Measurements from ENCODE around the gene VAPA. TPM values are rescaled to one million over a fixed set of nuclear protein-coding genes. Genes with fewer than 3 reads are reported as not detected.

Gene VAPA
- total and polyA plus RNA-seq, 10 donors, result 53.1 to 290 (median 181) TPM

DNA sequence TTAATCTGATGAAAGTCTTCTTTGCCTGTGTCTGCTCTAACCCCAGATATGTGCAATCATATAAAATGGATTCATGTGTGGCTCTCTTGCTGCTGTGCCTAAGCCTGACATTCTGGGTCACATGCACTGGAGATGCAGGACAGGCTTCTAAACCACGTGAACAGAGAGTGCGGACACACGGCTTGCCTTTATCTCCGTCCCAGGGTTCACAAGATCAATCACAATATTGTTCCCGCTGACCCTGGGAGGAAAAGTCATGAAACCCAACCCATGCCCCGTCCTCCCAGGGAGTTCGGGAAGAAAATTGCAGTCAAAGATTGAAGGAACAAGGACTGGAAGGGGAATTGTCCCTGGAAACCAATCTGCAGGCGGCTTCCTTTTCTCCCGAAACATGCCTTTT lies 74.8 kb downstream of the VAPA start:
- H3K36me3 ChIP-seq, result no peaks in the 10 kb centered on the region
- no peak for DNase-seq
- peaks cover 0 to 28% (median 9%) of the 10 kb centered on the region in 6 donors for H3K4me1 ChIP-seq
- intact Hi-C loops (cut with DNase I; ENCODE audit: low total_unique reads), result no loop called here
- peaks cover 0 to 15% (median 0%) of the 10 kb centered on the region in 7 donors for H3K27me3 ChIP-seq (replicated peaks in 1 of 7)
- no peak overlapping the region for H3K27ac ChIP-seq
- TF ChIP-seq POLR2A (IDR thresholded peaks at IDR 0.05) (no peak), POLR2AphosphoS5 (IDR thresholded peaks at IDR 0.05) (no peak)
- TF ChIP-seq, protein P1, sequence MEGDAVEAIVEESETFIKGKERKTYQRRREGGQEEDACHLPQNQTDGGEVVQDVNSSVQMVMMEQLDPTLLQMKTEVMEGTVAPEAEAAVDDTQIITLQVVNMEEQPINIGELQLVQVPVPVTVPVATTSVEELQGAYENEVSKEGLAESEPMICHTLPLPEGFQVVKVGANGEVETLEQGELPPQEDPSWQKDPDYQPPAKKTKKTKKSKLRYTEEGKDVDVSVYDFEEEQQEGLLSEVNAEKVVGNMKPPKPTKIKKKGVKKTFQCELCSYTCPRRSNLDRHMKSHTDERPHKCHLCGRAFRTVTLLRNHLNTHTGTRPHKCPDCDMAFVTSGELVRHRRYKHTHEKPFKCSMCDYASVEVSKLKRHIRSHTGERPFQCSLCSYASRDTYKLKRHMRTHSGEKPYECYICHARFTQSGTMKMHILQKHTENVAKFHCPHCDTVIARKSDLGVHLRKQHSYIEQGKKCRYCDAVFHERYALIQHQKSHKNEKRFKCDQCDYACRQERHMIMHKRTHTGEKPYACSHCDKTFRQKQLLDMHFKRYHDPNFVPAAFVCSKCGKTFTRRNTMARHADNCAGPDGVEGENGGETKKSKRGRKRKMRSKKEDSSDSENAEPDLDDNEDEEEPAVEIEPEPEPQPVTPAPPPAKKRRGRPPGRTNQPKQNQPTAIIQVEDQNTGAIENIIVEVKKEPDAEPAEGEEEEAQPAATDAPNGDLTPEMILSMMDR (IDR thresholded peaks at IDR 0.05 in 8 of 11, conservative IDR thresholded peaks at IDR 0.05 in 3 of 11), result no peak
- no peaks in the 10 kb centered on the region for H3K9me3 ChIP-seq
- H3K4me3 ChIP-seq, result no peak overlapping the region
- WGBS, 5 donors, result 66 to 80% (median 75%) methylated on average over 9 of the region's 9 CpGs

DNA sequence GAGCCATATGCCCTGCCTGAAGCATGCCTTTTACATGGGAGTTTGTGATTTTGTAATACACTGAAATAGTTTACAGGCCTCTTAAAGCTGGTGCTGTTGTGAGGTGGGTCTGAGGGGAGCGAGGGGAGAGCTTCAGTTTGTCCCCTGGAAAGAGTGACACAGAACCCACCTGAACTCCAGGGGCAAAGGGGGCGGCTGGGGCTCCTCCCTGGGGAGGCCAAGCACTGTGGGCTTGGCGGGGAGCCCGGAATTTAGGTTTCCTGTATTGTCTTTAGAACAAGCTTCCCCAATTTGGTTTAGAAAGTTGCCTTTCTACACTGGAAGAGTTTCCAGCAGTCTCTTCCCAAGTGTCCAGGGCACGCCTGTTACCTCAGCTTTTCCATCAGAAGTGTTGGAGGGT lies 75.7 kb downstream of the VAPA start:
- Histone ChIP-seq H3K27ac (no peak overlapping the region), H3K9me3 (no peaks in the 10 kb centered on the region), H3K4me1 (peaks cover 0 to 28% (median 9%) of the 10 kb centered on the region in 6 donors), H3K4me3 (no peak overlapping the region), H3K27me3 (replicated peaks in 1 of 7) (peaks cover 0 to 15% (median 0%) of the 10 kb centered on the region in 7 donors), H3K36me3 (no peaks in the 10 kb centered on the region)
- 4 to 21% (median 15%) methylated on average over 5 of the region's 5 CpGs for WGBS, 5 donors
- TF ChIP-seq, protein P1 (IDR thresholded peaks at IDR 0.05 in 8 of 11, conservative IDR thresholded peaks at IDR 0.05 in 3 of 11), result no peak
- TF ChIP-seq POLR2A (IDR thresholded peaks at IDR 0.05) (no peak), POLR2AphosphoS5 (IDR thresholded peaks at IDR 0.05) (no peak)
- intact Hi-C loops (cut with DNase I; ENCODE audit: low total_unique reads), result no loop called here
- DNase-seq, result no peak

DNA sequence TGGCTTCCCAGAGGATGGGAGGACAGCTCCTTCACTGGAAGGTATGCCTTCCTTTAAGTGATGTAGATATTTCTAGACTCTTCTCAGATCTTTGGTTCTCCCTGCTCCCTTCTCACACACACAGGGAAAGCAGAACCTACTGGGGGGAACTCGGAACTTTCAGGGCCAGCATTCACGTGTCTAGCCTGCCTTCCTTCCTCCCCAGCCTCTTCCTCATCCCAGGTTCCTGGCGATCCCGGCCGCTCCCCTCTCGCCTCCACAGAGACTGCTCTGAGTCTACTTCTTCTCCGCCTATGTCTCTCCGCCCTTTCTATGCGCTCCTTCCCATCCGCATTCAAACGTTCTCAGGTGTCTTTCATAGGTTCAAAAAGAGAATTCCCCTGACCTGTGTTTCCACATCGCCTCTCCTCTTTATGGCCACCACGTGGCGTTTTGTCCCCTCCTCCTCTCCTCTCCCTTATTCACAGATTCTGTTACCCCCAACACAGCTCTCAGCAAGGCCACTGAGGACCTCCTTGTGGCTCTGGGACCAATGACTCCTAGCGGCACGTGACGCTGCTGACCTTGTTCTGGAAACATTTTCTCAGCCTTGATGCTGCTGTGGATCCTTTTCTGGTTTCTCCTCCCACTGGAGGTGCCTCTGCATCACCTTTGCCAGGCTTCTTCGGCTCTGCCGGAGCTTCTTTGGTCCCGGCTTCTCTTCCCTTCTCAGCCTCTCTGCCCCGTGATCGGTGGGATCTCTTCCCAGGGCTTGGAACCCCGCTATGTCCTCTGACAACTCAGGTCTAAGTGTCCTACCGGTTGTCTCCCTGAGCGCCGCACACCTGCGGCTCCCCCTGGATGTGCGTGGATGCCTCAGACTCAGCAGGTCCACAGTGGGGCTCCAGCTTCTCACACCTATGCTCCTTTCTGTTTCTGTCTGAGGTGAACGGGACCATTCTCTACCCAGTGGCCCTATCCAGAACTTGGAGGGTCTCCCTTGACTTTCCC lies 77.5 kb downstream of the VAPA start:
- intact Hi-C loops (cut with DNase I; ENCODE audit: low total_unique reads), result no loop called here
- Histone ChIP-seq H3K36me3 (no peaks in the 10 kb centered on the region), H3K27ac (no peak overlapping the region), H3K4me1 (peaks cover 0 to 28% (median 9%) of the 10 kb centered on the region in 6 donors), H3K27me3 (replicated peaks in 1 of 7) (peaks cover 0 to 15% (median 0%) of the 10 kb centered on the region in 7 donors), H3K4me3 (no peak overlapping the region), H3K9me3 (no peaks in the 10 kb centered on the region)
- no peak for DNase-seq
- TF ChIP-seq, protein P1 (IDR thresholded peaks at IDR 0.05 in 8 of 11, conservative IDR thresholded peaks at IDR 0.05 in 3 of 11), result no peak
- no peak for TF ChIP-seq POLR2AphosphoS5 (IDR thresholded peaks at IDR 0.05)
- TF ChIP-seq POLR2A (IDR thresholded peaks at IDR 0.05), result no peak
- 77 to 87% (median 81%) methylated on average over 29 of the region's 29 CpGs for WGBS, 5 donors

Measured in spleen (tissue), 11 donors.